IMR-90 (cell line): ENCODE measurements around the gene NPRL2. TPM values are rescaled to one million over a fixed set of nuclear protein-coding genes. Genes with fewer than 3 reads are reported as not detected.

Experiments used
- ATAC-seq: fragments of 200-7000 bp; cut with Tn5 transposase; 2 replicates; pipeline ENCODE4 v1.9.1; 2020; ENCODE audit warnings: low read depth, mild to moderate bottlenecking, moderate library complexity
- BruUV-seq: library from RNA; stranded (reverse); fragments of 400-500 nt; replicated peaks from 2 replicates; lab custom pipeline; 2021; lab: Mats Ljungman, UMichigan
- CTCF ChIA-PET: fragments of 300-600 bp; formaldehyde crosslinking; extraction: SDS; loops from one replicate; lab custom pipeline; 2021; ENCODE audit warnings: antibody characterized with exemption; lab: Yijun Ruan, JAX
- POLR2A ChIA-PET: fragments of 300-600 bp; sonication (Branson Sonifier 250); formaldehyde crosslinking; loops from one replicate; lab custom pipeline; 2022; ENCODE audit warnings: antibody characterized with exemption; ENCODE audit not compliant: unreplicated experiment; lab: Charles Lee
- DNase-seq: peaks from one replicate; pipeline ENCODE4 v3.0.0; 2013
- H2AFZ ChIP-seq: replicated peaks from 2 replicates; pipeline ENCODE3; 2013; ENCODE audit warnings: low read length, mild to moderate bottlenecking; ENCODE audit not compliant: poor library complexity
- H2AK5ac ChIP-seq: 2 replicates; pipeline ENCODE4 v1.6.1; 2013; ENCODE audit warnings: low read depth, low read length, inconsistent platforms
- H2AK9ac ChIP-seq: replicated peaks from 2 replicates; pipeline ENCODE3; 2013; ENCODE audit warnings: mild to moderate bottlenecking, low read depth, low read length, moderate library complexity; ENCODE audit not compliant: poor library complexity
- H2BK120ac ChIP-seq: 2 replicates; pipeline ENCODE4 v1.6.1; 2013; ENCODE audit warnings: low read depth, low read length, inconsistent platforms
- H2BK15ac ChIP-seq: 3 replicates; pipeline ENCODE4 v1.6.1; 2013; ENCODE audit warnings: low read depth, low read length, inconsistent platforms
- H2BK20ac ChIP-seq: 2 replicates; pipeline ENCODE4 v1.6.1; 2013; ENCODE audit warnings: low read depth, mild to moderate bottlenecking, inconsistent platforms, low read length, moderate library complexity
- H2BK5ac ChIP-seq: 2 replicates; pipeline ENCODE4 v1.6.1; 2013; ENCODE audit warnings: mild to moderate bottlenecking, low read depth, low read length, inconsistent platforms; ENCODE audit not compliant: poor library complexity, severe bottlenecking
- H3K14ac ChIP-seq: replicated peaks from 2 replicates; pipeline ENCODE4 v1.6.1; 2013; ENCODE audit warnings: low read depth, low read length, inconsistent platforms
- H3K18ac ChIP-seq: 2 replicates; pipeline ENCODE4 v1.6.1; 2013; ENCODE audit warnings: low read depth, low read length, control low read depth
- H3K23ac ChIP-seq: 2 replicates; pipeline ENCODE4 v1.6.1; 2013; ENCODE audit warnings: low read depth, low read length, inconsistent platforms
- H3K27ac ChIP-seq: 2 replicates; pipeline ENCODE4 v1.5.1; 2013; ENCODE audit warnings: mild to moderate bottlenecking, control low read depth, low read length; ENCODE audit not compliant: insufficient read depth
- H3K27me3 ChIP-seq: 2 replicates; pipeline ENCODE4 v1.6.1; 2013; ENCODE audit warnings: low read length; ENCODE audit not compliant: control insufficient read depth, insufficient read depth
- H3K36me3 ChIP-seq: 2 replicates; pipeline ENCODE4 v1.6.1; 2013; ENCODE audit warnings: low read length, mixed read lengths; ENCODE audit not compliant: control insufficient read depth, insufficient read depth
- H3K4ac ChIP-seq: 2 replicates; pipeline ENCODE4 v1.6.1; 2013; ENCODE audit warnings: low read depth, low read length, inconsistent platforms
- H3K4me1 ChIP-seq: 2 replicates; pipeline ENCODE4 v1.6.1; 2013; ENCODE audit warnings: low read length, mixed read lengths; ENCODE audit not compliant: control insufficient read depth, insufficient read depth
- H3K4me2 ChIP-seq: 2 replicates; pipeline ENCODE4 v1.6.1; 2013; ENCODE audit warnings: low read depth, mild to moderate bottlenecking, control low read depth, low read length, moderate library complexity
- H3K4me3 ChIP-seq: 2 replicates; pipeline ENCODE4 v1.5.1; 2013; ENCODE audit warnings: low read depth, mild to moderate bottlenecking, control low read depth, low read length, moderate library complexity; ENCODE audit not compliant: insufficient read depth
- H3K56ac ChIP-seq: 2 replicates; pipeline ENCODE4 v1.6.1; 2013; ENCODE audit warnings: low read length, inconsistent platforms; ENCODE audit not compliant: insufficient read depth; ENCODE audit errors: extremely low read depth
- H3K79me1 ChIP-seq, 2 experiments: 2 replicates each; pipeline ENCODE4 v1.6.1; 2013; ENCODE audit warnings: low read length in 2 of 2, inconsistent platforms in 1 of 2, low read depth in 1 of 2
- H3K9ac ChIP-seq: 2 replicates; pipeline ENCODE4 v1.6.1; 2013; ENCODE audit warnings: low read depth, low read length, control low read depth
- H3K9me1 ChIP-seq: 2 replicates; pipeline ENCODE4 v1.6.1; 2013; ENCODE audit warnings: low read length, inconsistent platforms; ENCODE audit not compliant: insufficient read depth
- H3K9me3 ChIP-seq: 2 replicates; pipeline ENCODE4 v1.6.1; 2013; ENCODE audit warnings: low read length; ENCODE audit not compliant: control insufficient read depth, insufficient read depth
- H4K20me1 ChIP-seq: 2 replicates; pipeline ENCODE4 v1.6.1; 2013; ENCODE audit warnings: low read length, inconsistent platforms; ENCODE audit not compliant: insufficient read depth
- H4K5ac ChIP-seq: 2 replicates; pipeline ENCODE4 v1.6.1; 2013; ENCODE audit warnings: mild to moderate bottlenecking, low read depth, low read length, control low read depth
- H4K8ac ChIP-seq, 2 experiments: 2 replicates each; pipeline ENCODE4 v1.6.1; 2013; ENCODE audit warnings: low read depth in 2 of 2, low read length in 2 of 2, control low read depth in 1 of 2, inconsistent platforms in 1 of 2
- H4K91ac ChIP-seq: 2 replicates; pipeline ENCODE4 v1.6.1; 2013; ENCODE audit warnings: low read depth, low read length, inconsistent platforms; ENCODE audit not compliant: insufficient read depth
- BHLHE40 ChIP-seq: fragments of 150-350 bp; IDR thresholded peaks from 2 replicates; pipeline ENCODE4 v1.6.1; 2016; ENCODE audit warnings: mild to moderate bottlenecking, low read depth, low read length
- CEBPB ChIP-seq: IDR thresholded peaks from 2 replicates; pipeline ENCODE4 v1.6.1; 2012; ENCODE audit warnings: low read depth, low read length, improper control_type of control experiment
- CHD1 ChIP-seq: IDR thresholded peaks from 2 replicates; pipeline ENCODE4 v1.6.1; 2012; ENCODE audit warnings: low read depth, low read length, improper control_type of control experiment
- FOS ChIP-seq: fragments of 150-350 bp; IDR thresholded peaks from 2 replicates; pipeline ENCODE4 v1.6.1; 2016; ENCODE audit warnings: low read depth, low read length
- MAFK ChIP-seq: IDR thresholded peaks from 2 replicates; pipeline ENCODE4 v1.6.1; 2012; ENCODE audit warnings: low read depth, low read length, improper control_type of control experiment
- MAZ ChIP-seq: IDR thresholded peaks from 2 replicates; pipeline ENCODE4 v1.6.1; 2012; ENCODE audit warnings: low read depth, mild to moderate bottlenecking, low read length, improper control_type of control experiment, moderate library complexity, borderline replicate concordance
- MXI1 ChIP-seq: IDR thresholded peaks from 2 replicates; pipeline ENCODE4 v1.6.1; 2012; ENCODE audit warnings: low read depth, mild to moderate bottlenecking, low read length, moderate library complexity, borderline replicate concordance
- NFE2L2 ChIP-seq: fragments of 150-350 bp; IDR thresholded peaks from 2 replicates; pipeline ENCODE4 v1.6.1; 2016; ENCODE audit warnings: low read depth, mild to moderate bottlenecking, low read length
- POLR2A ChIP-seq: IDR thresholded peaks from 2 replicates; pipeline ENCODE4 v1.6.1; 2012; ENCODE audit warnings: mild to moderate bottlenecking, low read depth, low read length
- RAD21 ChIP-seq: IDR thresholded peaks from 2 replicates; pipeline ENCODE4 v1.6.1; 2012; ENCODE audit warnings: low read length, improper control_type of control experiment
- RCOR1 ChIP-seq: IDR thresholded peaks from 2 replicates; pipeline ENCODE4 v1.6.1; 2012; ENCODE audit warnings: mild to moderate bottlenecking, low read length, improper control_type of control experiment; ENCODE audit not compliant: insufficient replicate concordance
- RFX5 ChIP-seq: IDR thresholded peaks from 2 replicates; pipeline ENCODE4 v1.8.0; 2012; ENCODE audit warnings: low read depth, mild to moderate bottlenecking, low read length, moderate library complexity
- SMC3 ChIP-seq: fragments of 150-350 bp; IDR thresholded peaks from 2 replicates; pipeline ENCODE4 v1.6.1; 2016; ENCODE audit warnings: low read depth, mild to moderate bottlenecking, antibody characterized with exemption, low read length, moderate library complexity
- WGBS, 2 experiments: methylation state at CpG; one replicate each; pipeline versions ENCODE4 v1.1.5 to v1.1.7; 2013; ENCODE audit warnings: missing lambda C conversion rate in 2 of 2; ENCODE audit not compliant: insufficient read length in 1 of 2; ENCODE audit errors: extremely low coverage in 2 of 2; 5-methylcytosine and 5-hydroxymethylcytosine counted together
- dilution Hi-C: fragments of 300-500 bp; cut with HindIII; formaldehyde crosslinking; loops from one replicate; pipeline ENCODE4 v1.14.3; 2018; ENCODE audit warnings: low sequenced_read_pairs; ENCODE audit not compliant: unreplicated experiment
- in situ Hi-C: fragments of 300-500 bp; cut with MboI; formaldehyde crosslinking; loops from 3 replicates; pipeline ENCODE4 v1.14.3; 2019; ENCODE audit warnings: low sequenced_read_pairs, inconsistent platforms, mixed read lengths
- intact Hi-C: fragments of 100-400 bp; cut with micrococcal nuclease; formaldehyde crosslinking; loops from 2 replicates; pipeline ENCODE4 v1.10.0; 2022
- polyA plus RNA-seq, 3 experiments: library from polyadenylated mRNA; depleted of rRNA; stranded (reverse); fragments of >200 nt; gene quantifications; 2 replicates each; pipeline ENCODE4 v1.2.3, GENCODE V29; 2012; ENCODE audit warnings: low replicate concordance in 1 of 3
- total RNA-seq: library from RNA; depleted of rRNA; stranded (reverse); fragments of >200 nt; gene quantifications from 2 replicates; pipeline ENCODE4 v1.2.3, GENCODE V29; 2012
- TF ChIP-seq, protein P1 (sequence below): conservative IDR thresholded peaks from 2 replicates; pipeline ENCODE4 v1.5.1; 2012; ENCODE audit warnings: mild to moderate bottlenecking, low read depth, low read length, improper control_type of control experiment
- TF ChIP-seq, protein P2 (sequence below): fragments of 150-350 bp; IDR thresholded peaks from 2 replicates; pipeline ENCODE4 v1.6.1; 2016; ENCODE audit warnings: low read depth, mild to moderate bottlenecking, low read length, moderate library complexity, borderline replicate concordance

Gene NPRL2
- total and polyA plus RNA-seq, 2 of the 4 experiments (the other 2 are of a cell fraction) = 38.3 to 38.7 TPM

DNA sequence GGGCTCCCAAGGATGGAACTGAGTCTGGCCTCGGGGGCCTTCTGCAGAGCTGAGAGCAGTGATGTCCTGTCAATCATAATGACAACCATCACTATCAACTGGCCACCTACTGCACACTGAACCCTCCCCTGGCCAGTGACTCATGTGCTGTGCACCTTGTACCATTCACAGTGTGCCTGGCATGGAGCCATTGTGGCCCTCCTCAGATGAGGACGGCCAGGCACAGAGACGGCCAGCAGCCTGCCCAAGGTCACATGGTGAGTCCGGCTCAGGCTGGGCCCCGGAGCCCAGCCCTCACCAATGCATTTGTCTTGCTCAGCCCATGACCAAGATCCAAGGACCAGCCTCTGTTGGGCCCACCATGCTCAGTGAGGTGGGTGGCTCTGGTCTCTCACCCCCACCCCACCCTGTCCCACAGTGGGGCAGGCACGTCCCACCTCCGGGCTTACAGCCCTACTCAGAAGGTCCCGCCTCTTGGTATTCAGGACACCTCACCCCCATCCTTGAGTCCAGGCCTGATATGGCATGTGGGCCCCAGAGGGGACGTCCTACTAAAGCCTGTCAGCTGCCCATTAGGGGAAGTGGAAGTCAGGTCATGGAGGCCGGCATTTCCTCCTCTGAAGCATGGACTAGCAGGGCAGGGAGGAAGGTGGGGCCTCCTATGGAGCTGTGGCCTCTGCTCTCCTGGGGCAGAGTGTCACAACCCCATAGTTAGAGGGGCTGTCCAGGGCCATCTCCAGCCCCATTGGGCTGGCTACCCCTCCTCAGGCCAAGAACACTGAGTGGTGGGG lies 44.7 kb upstream of the NPRL2 start:
- H2AFZ ChIP-seq = no peak overlapping the region
- H4K91ac ChIP-seq = no peak overlapping the region
- intact Hi-C loops = no loop called here
- in situ Hi-C loops = no loop called here
- H3K9me1 ChIP-seq = no peaks in the 10 kb centered on the region; the same call in 1 of the 2 replicates
- no peak overlapping the region for H3K23ac ChIP-seq
- H2BK120ac ChIP-seq = no peak overlapping the region
- ATAC-seq (no peak), DNase-seq (no peak)
- dilution Hi-C loops = no loop called here
- H3K27me3 ChIP-seq = peaks cover 55% of the 10 kb centered on the region
- H2AK5ac ChIP-seq = no peak overlapping the region
- no peaks in the 10 kb centered on the region for H3K9me3 ChIP-seq
- no CpG with 5 or more reads among the region's 10 CpGs for WGBS, 2 experiments
- no peak overlapping the region for H3K4me2 ChIP-seq
- no peak overlapping the region for H3K14ac ChIP-seq
- ChIA-PET CTCF (no interaction called here), POLR2A (no interaction called here)
- H4K5ac ChIP-seq = no peak overlapping the region
- H3K27ac ChIP-seq = no peak overlapping the region
- no peak overlapping the region for H3K4ac ChIP-seq
- H3K9ac ChIP-seq = no peak overlapping the region
- no TSS peak for BruUV-seq
- no peaks in the 10 kb centered on the region for H3K36me3 ChIP-seq
- TF ChIP-seq NFE2L2 (no peak), CEBPB (no peak), MXI1 (no peak), MAFK (no peak), MAZ (no peak), RCOR1 (no peak), FOS (no peak), CHD1 (no peak), POLR2A (no peak), SMC3 (no peak), RFX5 (no peak), RAD21 (no peak), BHLHE40 (no peak)
- TF ChIP-seq, protein P1, sequence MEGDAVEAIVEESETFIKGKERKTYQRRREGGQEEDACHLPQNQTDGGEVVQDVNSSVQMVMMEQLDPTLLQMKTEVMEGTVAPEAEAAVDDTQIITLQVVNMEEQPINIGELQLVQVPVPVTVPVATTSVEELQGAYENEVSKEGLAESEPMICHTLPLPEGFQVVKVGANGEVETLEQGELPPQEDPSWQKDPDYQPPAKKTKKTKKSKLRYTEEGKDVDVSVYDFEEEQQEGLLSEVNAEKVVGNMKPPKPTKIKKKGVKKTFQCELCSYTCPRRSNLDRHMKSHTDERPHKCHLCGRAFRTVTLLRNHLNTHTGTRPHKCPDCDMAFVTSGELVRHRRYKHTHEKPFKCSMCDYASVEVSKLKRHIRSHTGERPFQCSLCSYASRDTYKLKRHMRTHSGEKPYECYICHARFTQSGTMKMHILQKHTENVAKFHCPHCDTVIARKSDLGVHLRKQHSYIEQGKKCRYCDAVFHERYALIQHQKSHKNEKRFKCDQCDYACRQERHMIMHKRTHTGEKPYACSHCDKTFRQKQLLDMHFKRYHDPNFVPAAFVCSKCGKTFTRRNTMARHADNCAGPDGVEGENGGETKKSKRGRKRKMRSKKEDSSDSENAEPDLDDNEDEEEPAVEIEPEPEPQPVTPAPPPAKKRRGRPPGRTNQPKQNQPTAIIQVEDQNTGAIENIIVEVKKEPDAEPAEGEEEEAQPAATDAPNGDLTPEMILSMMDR = no peak
- TF ChIP-seq, protein P2, sequence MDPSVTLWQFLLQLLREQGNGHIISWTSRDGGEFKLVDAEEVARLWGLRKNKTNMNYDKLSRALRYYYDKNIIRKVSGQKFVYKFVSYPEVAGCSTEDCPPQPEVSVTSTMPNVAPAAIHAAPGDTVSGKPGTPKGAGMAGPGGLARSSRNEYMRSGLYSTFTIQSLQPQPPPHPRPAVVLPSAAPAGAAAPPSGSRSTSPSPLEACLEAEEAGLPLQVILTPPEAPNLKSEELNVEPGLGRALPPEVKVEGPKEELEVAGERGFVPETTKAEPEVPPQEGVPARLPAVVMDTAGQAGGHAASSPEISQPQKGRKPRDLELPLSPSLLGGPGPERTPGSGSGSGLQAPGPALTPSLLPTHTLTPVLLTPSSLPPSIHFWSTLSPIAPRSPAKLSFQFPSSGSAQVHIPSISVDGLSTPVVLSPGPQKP = no peak
- H2BK20ac ChIP-seq = no peak overlapping the region
- H3K4me1 ChIP-seq = no peaks in the 10 kb centered on the region
- H3K56ac ChIP-seq = no peak overlapping the region
- H3K18ac ChIP-seq = no peak overlapping the region
- no peak overlapping the region for H4K8ac ChIP-seq
- H2BK15ac ChIP-seq = no peak overlapping the region
- H4K20me1 ChIP-seq = no peaks in the 10 kb centered on the region
- no peak overlapping the region for H3K4me3 ChIP-seq
- no peak overlapping the region for H2BK5ac ChIP-seq
- H2AK9ac ChIP-seq = no peak overlapping the region
- no peaks in the 10 kb centered on the region for H3K79me1 ChIP-seq
